Measurements from ENCODE around the gene SLC4A1. TPM values are rescaled to one million over a fixed set of nuclear protein-coding genes. Genes with fewer than 3 reads are reported as not detected.

The SLC4A1 gene
- total and polyA plus RNA-seq, 2 donors (not counting 3 experiments of a cell fraction or from before 2014, with no cell fraction given), result not detected

DNA sequence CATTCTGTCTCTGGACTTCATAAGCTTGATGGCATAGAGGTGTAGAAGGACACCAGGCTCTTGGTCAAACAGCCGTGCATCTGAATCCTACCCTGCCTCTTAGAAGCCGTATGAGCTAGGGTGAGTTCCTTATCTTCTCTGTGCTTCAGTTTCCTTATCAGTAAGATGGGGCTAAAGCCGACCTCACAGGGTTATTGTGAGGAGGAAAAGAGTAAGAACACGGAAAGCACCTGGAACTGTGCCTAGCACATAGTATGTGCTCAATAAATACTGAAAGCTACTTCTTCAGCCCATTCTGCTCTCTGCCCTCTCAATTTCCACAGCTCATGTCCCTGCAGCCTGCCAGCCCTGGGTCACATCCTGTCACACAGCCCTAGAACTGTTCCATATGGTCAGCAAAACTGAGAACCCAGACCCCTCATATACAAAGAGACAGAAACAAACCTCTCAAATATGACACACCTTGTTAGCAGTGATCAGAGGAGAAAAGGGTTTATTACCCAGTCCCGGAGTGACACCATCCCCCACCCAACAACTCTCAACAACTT, 31.4 kb downstream of the SLC4A1 start:
- TF ChIP-seq MYC (IDR thresholded peaks at IDR 0.05; ENCODE audit: low read depth, low read length), result no peak
- no peak for TF ChIP-seq GATA2 (IDR thresholded peaks at IDR 0.05; ENCODE audit: insufficient read depth, insufficient read length, low read depth, low read length)
- TF ChIP-seq POLR2AphosphoS5 (IDR thresholded peaks at IDR 0.05; ENCODE audit: insufficient read depth, low read depth, low read length), result no peak
- peaks cover 0 to 2% of the 10 kb centered on the region in 2 experiments for H3K27me3 ChIP-seq (ENCODE audit: control insufficient read depth in 2 of 2, insufficient read depth in 2 of 2, low read length in 2 of 2)
- no peak overlapping the region for H3K4me3 ChIP-seq (replicated peaks in 1 of 3; ENCODE audit: insufficient read depth in 1 of 3, low read depth in 1 of 3, low read length in 3 of 3)
- POLR2A ChIA-PET, result no interaction called here
- peaks cover 8% of the 10 kb centered on the region for H3K4me1 ChIP-seq (ENCODE audit: control insufficient read depth, extremely low read depth, insufficient read depth, low read length)
- H2AFZ ChIP-seq (ENCODE audit: low read depth, low read length), result no peak overlapping the region
- dilution Hi-C loops (cut with MboI; ENCODE audit: extremely low pct_ligation_motif_present, low sequenced_read_pairs), result no loop called here
- DNase-seq (ENCODE audit: low read depth, low spot score) (no peak), FAIRE-seq (no peak)
- H3K36me3 ChIP-seq (ENCODE audit: control insufficient read depth in 2 of 2, extremely low read depth in 1 of 2, insufficient read depth in 2 of 2, low read length in 2 of 2), result no peaks in the 10 kb centered on the region
- no peaks in the 10 kb centered on the region for H4K20me1 ChIP-seq (replicated peaks; ENCODE audit: control insufficient read depth, extremely low read depth, insufficient read depth, low read length)
- no peak overlapping the region for H3K9ac ChIP-seq (replicated peaks; ENCODE audit: extremely low read depth, insufficient read depth, low read length)
- no peaks in the 10 kb centered on the region for H3K9me1 ChIP-seq (replicated peaks; ENCODE audit: control insufficient read depth, extremely low read depth, insufficient read depth, low read length)
- intact Hi-C loops (cut with micrococcal nuclease), result no loop called here
- no TSS peak for BruUV-seq (replicated peaks)
- no peaks in the 10 kb centered on the region for H3K9me3 ChIP-seq (replicated peaks; ENCODE audit: control insufficient read depth, insufficient read depth, low read length)
- CTCF ChIA-PET, result interaction anchor here (0.9 kb wide), 1 partner anchor 9 kb away, joined by 3 read pairs; no protein-coding TSS in a partner anchor
- H3K27ac ChIP-seq (ENCODE audit: insufficient read depth, low read depth, low read length), result no peak overlapping the region
- no peaks in the 10 kb centered on the region for H3K79me2 ChIP-seq (ENCODE audit: control insufficient read depth, insufficient read depth, low read length)
- no peak overlapping the region for H3K4me2 ChIP-seq (ENCODE audit: insufficient read depth, low read length)

DNA sequence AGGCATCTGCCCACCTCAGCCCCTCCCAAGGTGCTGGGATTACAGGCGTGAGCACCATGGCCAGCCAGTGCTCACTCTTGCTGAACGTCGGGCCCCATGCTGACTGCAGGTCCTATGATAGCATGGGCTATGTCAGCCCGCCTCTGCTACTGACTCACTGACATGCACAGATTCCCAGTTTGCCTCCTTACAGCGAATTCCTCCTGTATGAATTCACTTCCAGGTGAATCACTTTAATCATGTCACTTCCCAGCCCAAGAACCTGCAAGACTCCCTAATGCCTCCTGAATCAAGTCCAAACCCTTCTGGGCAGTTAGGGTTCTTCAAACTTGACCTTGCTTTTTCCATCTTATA, 32.4 kb downstream of the SLC4A1 start:
- no peak overlapping the region for H3K9ac ChIP-seq (replicated peaks; ENCODE audit: extremely low read depth, insufficient read depth, low read length)
- BruUV-seq (replicated peaks), result no TSS peak
- POLR2A ChIA-PET, result no interaction called here

More for the DNA sequence above, 32.4 kb downstream of the SLC4A1 start:
- CTCF ChIA-PET, result no interaction called here
- Histone ChIP-seq H3K79me2 (ENCODE audit: control insufficient read depth, insufficient read depth, low read length) (no peaks in the 10 kb centered on the region), H3K27ac (ENCODE audit: insufficient read depth, low read depth, low read length) (no peak overlapping the region), H3K27me3 (ENCODE audit: control insufficient read depth in 2 of 2, insufficient read depth in 2 of 2, low read length in 2 of 2) (peaks cover 0 to 2% of the 10 kb centered on the region in 2 experiments), H3K4me1 (ENCODE audit: control insufficient read depth, extremely low read depth, insufficient read depth, low read length) (peaks cover 8% of the 10 kb centered on the region), H3K9me1 (replicated peaks; ENCODE audit: control insufficient read depth, extremely low read depth, insufficient read depth, low read length) (no peaks in the 10 kb centered on the region), H2AFZ (ENCODE audit: low read depth, low read length) (no peak overlapping the region), H3K4me2 (ENCODE audit: insufficient read depth, low read length) (no peak overlapping the region), H3K9me3 (replicated peaks; ENCODE audit: control insufficient read depth, insufficient read depth, low read length) (no peaks in the 10 kb centered on the region), H3K4me3 (replicated peaks in 1 of 3; ENCODE audit: insufficient read depth in 1 of 3, low read depth in 1 of 3, low read length in 3 of 3) (no peak overlapping the region), H4K20me1 (replicated peaks; ENCODE audit: control insufficient read depth, extremely low read depth, insufficient read depth, low read length) (no peaks in the 10 kb centered on the region), H3K36me3 (ENCODE audit: control insufficient read depth in 2 of 2, extremely low read depth in 1 of 2, insufficient read depth in 2 of 2, low read length in 2 of 2) (no peaks in the 10 kb centered on the region)
- no peak for FAIRE-seq
- dilution Hi-C loops (cut with MboI; ENCODE audit: extremely low pct_ligation_motif_present, low sequenced_read_pairs), result no loop called here
- TF ChIP-seq JUN (IDR thresholded peaks at IDR 0.05; ENCODE audit: borderline replicate concordance, insufficient read depth, insufficient read length, low read depth) (no peak), MYC (IDR thresholded peaks at IDR 0.05; ENCODE audit: low read depth, low read length) (no peak), FOS (IDR thresholded peaks at IDR 0.05; ENCODE audit: borderline replicate concordance, insufficient read depth, low read length) (no peak), MAX (IDR thresholded peaks at IDR 0.05; ENCODE audit: insufficient read depth, insufficient read length) (no peak), GATA2 (IDR thresholded peaks at IDR 0.05; ENCODE audit: insufficient read depth, insufficient read length, low read depth, low read length) (no peak), EZH2 (IDR thresholded peaks at IDR 0.05; ENCODE audit: borderline replicate concordance, low read depth, low read length, severe bottlenecking) (no peak), POLR2AphosphoS5 (IDR thresholded peaks at IDR 0.05; ENCODE audit: insufficient read depth, low read depth, low read length) (no peak), POLR2A (IDR thresholded peaks at IDR 0.05; ENCODE audit: low read depth, low read length) (no peak)
- TF ChIP-seq, protein P1, sequence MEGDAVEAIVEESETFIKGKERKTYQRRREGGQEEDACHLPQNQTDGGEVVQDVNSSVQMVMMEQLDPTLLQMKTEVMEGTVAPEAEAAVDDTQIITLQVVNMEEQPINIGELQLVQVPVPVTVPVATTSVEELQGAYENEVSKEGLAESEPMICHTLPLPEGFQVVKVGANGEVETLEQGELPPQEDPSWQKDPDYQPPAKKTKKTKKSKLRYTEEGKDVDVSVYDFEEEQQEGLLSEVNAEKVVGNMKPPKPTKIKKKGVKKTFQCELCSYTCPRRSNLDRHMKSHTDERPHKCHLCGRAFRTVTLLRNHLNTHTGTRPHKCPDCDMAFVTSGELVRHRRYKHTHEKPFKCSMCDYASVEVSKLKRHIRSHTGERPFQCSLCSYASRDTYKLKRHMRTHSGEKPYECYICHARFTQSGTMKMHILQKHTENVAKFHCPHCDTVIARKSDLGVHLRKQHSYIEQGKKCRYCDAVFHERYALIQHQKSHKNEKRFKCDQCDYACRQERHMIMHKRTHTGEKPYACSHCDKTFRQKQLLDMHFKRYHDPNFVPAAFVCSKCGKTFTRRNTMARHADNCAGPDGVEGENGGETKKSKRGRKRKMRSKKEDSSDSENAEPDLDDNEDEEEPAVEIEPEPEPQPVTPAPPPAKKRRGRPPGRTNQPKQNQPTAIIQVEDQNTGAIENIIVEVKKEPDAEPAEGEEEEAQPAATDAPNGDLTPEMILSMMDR (IDR thresholded peaks at IDR 0.05; ENCODE audit: extremely low read depth in 1 of 2, insufficient read depth in 1 of 2, low read depth in 1 of 2, low read length in 2 of 2), result no peak
- DNase-seq (ENCODE audit: low read depth, low spot score), result no peak
- intact Hi-C loops (cut with micrococcal nuclease), result no loop called here

Measured in endothelial cell of umbilical vein (primary cell).